GM21717 (cell line): ENCODE data around the gene SORCS1.

Source experiments
- ATAC-seq: cut with Tn5 transposase; IDR thresholded peaks from one replicate; pipeline ENCODE4 v1.9.1; 2021; ENCODE audit warnings: mild to moderate bottlenecking, moderate library complexity; ENCODE audit not compliant: unreplicated experiment

Gene SORCS1

DNA sequence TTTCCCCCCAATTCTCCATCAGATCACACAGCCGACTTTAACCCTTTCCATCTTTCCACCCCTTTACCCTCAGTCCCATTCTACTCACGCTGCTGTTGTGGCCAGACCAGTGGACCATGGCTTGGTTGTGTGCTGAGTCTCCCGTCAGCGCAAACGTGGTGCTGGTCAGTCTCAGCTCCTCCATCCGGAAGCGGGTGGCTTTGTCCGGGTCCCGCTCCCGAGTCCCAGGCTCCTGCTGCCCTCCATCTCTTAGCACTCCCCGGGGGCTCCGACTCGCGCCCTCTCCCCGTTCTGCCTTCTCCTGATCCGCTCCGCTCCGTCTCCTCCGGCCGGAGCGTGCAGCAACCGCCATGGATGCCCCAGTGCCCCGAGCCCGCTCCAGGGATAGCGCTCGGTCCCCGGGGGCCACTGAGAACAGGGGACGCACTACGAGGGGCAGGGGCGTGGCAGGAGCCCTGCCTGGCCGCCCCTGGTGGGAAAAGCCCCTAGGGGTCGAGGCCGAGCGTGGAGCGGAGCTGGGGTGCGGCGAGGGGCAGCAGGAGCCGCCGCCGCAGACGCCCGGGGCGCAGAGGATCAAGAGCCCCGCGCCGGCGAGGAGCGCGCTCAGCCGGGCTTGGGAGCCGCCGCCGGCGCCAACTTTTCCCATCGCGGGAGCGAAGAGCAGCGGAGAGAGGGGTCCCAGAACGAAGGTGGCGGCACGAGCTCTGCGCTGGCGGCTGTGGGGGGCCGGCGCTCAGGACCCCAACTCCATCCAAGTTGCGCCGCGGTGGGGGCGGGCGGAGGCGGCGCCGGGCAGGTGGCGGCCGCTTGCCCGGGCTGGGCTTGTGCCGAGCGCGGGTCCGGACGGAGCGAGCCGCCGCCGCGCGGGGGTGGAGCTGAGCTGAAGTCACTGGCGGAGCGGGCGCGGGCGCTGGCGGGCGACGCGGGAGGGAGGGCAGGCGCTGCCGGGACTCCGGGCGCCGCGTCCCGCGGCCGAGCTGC lies at the start of gene SORCS1:
TSS of gene SORCS1 (minus strand) at position 826 of the 981 bp plus-strand sequence.
- no peak for ATAC-seq

DNA sequence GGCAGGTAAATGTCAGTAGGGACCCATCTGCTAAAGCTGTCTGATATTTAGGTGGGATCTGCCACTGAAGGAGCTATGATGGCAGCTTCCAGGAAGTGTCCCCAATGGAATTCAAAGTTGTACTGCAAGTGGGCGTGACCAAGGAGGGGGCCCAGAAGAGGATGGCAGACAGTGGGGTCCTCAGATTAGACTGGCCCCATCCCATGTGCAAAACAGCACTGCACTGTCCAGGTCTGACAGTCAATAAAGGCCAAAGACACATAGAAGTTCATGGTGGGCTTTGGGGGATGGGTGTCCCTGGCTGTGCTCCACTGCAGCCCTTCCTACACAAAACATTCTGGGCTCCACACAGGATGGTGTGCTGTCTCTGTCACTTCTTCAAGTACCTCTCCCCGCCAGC lies 49.8 kb upstream of the SORCS1 start:
- no peak for ATAC-seq

DNA sequence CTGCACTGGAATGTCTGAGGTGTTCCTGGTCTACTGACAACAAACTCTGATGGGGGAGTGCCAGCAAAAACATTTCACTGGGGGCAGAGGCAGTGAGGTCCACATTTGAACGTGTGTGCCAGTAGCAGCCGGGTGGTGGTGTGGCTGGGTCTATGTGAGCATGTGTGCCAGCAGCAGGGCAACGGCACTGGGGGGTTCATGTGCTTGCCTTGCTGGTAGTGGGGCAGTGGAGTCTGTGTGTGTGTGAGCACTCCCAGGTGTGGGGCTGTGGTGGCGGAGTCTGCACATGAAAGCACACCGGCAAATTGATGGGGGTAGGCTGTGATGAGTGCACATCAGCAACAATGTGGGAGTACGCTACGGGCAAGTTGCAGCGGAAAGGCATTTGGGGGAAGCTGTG lies 49.4 kb upstream of the SORCS1 start:
- ATAC-seq: no peak

DNA sequence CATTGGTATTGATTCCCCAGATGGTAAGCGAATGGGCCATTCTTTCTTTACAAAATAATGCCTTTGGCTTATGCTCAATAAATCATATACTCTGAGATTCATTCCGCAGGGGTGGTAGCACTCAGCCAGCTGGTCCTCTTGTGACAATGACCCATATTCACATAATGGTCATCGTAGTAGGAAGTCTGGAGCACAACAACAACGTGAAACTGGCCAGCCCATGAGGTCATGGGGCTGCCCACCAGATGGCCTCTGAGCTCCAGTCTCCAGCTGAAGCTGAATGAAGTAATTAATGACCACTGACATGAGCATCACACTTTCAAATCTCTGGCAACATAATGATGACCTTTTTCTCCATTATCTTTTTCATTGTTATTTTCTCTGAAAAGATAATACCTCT lies 42.3 kb upstream of the SORCS1 start:
- no peak for ATAC-seq

GRCh38 chr10:107169516-107169915 lies 5.0 kb upstream of the SORCS1 start:
- no peak for ATAC-seq

DNA sequence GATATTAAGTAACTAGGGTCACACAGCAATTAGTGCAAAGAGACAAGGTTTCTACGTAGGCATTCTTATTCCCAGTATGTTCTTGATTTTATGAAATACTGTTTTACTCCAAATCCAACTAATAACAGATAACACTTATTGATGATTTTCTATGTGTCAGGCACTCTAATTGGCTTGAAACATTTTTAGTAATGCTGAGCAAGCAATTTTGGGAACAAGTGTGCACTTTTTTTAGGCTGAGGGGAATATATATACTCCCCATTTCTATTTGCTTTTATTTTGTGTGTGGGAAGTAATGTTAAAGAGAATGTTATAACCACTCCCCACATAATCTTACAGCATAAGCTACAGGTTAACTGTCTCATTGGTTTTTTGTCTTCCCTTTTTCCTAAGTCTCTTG lies 4.2 kb upstream of the SORCS1 start:
- ATAC-seq: no peak

DNA sequence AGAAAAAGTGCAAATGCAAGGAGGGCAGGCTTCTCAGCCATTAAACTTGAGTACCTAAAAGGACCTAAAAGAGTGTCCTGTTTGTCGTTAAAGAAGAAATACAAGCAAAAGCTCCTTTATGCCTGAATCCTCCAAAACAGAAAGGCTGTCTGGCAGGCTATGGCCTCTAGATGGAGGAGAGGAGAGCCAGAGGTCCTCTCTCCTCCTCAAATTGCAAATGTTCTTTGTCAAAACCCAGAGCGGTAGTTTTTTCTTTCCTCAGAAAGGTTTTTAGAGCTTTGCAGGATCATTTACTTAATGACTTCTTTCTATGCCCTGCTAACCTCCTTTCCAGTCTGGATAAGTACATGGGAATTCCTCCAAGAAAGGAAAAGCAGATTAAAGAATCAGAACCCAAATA lies 1.9 kb upstream of the SORCS1 start:
- ATAC-seq: no peak

DNA sequence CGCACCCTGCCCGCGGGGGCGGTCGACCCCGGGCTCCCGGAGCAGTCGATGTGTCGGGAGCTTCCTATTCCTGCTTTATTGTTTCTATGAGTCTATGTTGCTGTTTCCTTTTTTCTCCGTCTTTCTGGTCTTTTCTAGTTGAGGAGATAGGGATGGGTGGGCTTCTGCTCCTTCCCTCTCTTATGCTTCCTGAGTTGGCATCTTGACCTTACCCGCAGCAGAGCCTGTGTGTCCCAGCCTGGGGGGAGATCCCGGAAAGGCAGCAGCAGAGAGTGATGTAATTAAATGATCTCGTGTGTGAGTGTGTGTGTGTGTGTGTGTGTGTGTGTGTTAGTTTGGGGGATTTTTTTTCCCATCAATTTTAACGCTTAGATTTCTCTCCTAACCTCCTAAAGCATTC lies 486 bp upstream of the SORCS1 start:
- ATAC-seq: no peak

- ATAC-seq: no peak
Measured at GRCh38 chr10:107163076-107163855, 1.2 kb downstream of the SORCS1 start.

GRCh38 chr10:107160866-107161265 lies 3.6 kb downstream of the SORCS1 start:
- no peak for ATAC-seq

DNA sequence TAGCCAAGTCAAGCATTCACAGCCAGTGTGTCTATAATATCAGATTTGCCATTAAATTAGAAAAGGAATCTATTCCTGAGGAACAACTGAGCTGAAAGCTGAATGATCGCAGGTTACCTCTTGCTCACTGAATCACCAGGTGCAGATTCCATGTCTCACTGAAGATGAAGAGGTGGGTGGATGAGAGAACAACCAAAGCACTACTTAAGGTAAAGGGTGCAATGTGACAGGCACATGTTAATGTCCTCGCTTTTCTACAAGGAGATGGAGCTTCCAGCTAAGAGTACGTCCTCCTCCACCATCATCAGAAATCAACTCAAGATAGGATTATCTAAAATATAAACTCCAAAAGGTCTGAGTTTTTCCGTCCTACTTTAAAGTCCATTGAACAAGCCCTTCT lies 4.6 kb downstream of the SORCS1 start:
- ATAC-seq: no peak

DNA sequence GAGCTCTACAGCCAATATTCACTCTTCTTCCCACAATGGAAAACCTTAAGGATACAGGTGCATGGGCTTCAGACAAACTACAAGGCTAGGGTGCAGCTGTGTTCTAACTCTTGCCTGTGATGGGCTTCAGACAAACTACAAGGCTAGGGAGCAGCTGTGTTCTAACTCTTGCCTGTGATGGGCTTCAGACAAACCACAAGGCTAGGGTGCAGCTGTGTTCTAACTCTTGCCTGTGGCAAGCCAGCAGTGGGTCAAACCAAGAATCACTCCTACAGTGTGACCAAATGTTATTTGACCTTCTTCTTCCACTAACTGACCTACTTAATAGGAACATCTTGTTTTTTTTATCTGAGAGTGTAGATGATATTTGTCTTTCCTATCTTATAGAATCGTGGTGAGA lies 7.4 kb downstream of the SORCS1 start:
- no peak for ATAC-seq

DNA sequence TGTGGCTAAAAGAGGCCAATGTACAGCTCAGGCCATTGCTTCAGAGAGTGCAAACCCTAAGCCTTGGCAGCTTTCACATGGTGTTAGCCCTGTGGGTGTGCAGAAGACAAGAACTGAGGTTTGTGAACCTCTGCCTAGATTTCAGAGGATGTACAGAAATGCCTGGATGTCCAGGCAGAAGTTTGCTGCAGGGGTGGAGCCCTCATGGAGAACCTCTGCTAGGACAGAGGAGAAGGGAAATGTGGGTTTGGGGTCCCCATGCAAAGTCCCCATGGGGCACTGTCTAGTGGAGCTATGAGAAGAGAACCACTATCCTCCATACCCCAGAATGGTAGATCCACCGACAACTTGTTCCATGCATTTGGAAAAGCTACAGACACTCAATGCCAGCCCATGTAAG lies 12.4 kb downstream of the SORCS1 start:
- no peak for ATAC-seq

- ATAC-seq: no peak
Measured at GRCh38 chr10:107148906-107149305, 15.6 kb downstream of the SORCS1 start.

- no peak for ATAC-seq
Measured at GRCh38 chr10:107144490-107144889, 20.0 kb downstream of the SORCS1 start.

GRCh38 chr10:107141524-107142061 lies 22.9 kb downstream of the SORCS1 start:
- ATAC-seq: no peak

GRCh38 chr10:107139237-107139636 lies 25.3 kb downstream of the SORCS1 start:
- no peak for ATAC-seq

DNA sequence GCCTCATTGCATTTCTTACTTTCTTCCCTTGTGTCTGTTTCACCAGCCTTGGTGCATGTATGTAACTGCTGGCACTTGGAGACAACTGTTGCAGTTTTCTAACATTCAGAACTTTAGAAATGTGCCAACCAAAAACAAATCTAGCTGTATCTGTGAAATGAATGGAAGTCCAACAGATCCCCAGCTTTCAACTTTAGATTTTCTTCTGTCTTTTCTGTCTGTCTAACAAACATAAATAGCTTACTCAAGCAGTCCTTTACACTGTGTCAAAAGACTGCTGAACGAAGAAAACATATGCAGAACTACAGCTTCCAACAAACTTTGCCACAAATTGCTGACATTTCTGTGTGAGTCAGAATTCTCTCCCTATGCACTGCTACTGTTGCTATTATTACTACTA lies 30.9 kb downstream of the SORCS1 start:
- ATAC-seq: no peak

DNA sequence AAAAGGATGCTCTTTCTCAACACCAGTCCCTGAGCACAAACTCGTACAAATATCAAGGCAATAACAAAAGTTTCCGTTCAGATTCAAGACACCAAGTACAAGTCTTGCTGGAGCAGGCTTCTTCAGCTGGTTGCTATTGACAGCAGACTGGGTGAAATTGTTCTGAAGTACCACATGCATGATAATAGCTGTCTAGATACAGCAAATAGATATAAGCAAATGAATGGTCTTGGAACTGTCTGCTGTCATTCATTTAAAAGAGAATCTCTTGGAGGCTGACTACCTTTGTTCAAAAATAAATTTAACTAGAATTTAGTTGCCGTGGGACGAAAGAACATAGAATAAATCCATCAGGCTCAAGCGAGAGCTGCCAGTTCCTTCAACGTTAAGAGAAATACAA lies 35.5 kb downstream of the SORCS1 start:
- ATAC-seq: no peak

DNA sequence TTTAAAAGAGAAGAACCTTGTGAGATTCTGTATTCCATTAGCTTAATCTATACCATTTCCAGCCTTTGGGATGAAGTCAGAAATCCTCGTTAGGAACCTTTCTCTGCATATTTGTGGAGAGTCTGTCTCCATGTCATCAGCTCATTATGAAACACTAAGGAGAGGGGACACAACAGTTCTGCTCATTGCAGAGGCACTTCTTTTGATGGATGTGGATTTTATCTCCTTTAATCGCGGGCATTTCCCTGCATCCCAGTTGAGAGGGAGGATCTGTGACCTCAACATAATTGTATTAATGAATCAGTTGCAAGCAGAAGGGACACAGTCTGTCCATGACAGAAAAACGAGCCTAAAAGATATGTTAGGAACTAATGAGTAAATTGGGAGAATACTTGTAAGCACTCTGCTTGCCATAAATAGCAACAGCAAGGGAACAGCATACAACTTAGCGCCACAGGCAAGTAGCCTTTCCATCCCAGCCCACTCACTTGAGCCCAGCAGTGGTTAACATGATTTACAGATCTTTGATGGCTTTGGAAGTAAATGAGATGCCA lies 37.9 kb downstream of the SORCS1 start:
- ATAC-seq: no peak

DNA sequence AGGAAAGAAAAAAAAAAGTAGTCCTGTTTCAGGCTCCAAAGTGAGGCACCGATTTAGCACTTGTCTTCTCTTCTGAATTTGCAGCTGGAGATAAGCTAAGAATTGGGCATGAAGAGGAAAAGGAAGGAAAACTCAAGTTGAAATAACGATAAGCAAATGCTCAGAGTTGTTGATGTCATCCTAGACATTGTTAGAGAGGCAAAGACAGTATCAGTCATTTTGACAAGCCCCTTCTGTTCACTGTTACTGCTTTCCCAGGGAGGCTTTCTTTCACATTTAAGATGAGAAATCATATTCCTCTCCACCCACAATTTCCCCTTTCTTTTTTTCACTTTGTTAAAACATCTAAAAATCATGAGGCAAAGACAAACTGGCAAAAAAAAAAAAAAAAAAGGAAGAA lies 41.8 kb downstream of the SORCS1 start:
- no peak for ATAC-seq
